B cell (primary cell): ENCODE results near the gene VILL. TPM values are rescaled to one million over a fixed set of nuclear protein-coding genes. Genes with fewer than 3 reads are reported as not detected.

ENCODE experiments used
- ATAC-seq: fragments of 200-7000 bp; cut with Tn5 transposase; one replicate; pipeline ENCODE4 v1.10.0; 2021; ENCODE audit warnings: low read depth, mild to moderate bottlenecking, moderate number of reproducible peaks, moderate library complexity
- CTCF ChIA-PET: fragments of 350-600 bp; sonication (Branson Sonifier 250); formaldehyde crosslinking; loops from one replicate; lab custom pipeline; 2021; ENCODE audit warnings: antibody characterized with exemption, inconsistent platforms; lab: Charles Lee
- POLR2A ChIA-PET: fragments of 350-600 bp; sonication (Branson Sonifier 250); formaldehyde crosslinking; loops from one replicate; lab custom pipeline; 2021; ENCODE audit warnings: antibody characterized with exemption; lab: Charles Lee
- DNase-seq: peaks from one replicate; pipeline ENCODE4 v3.0.0; 2013
- H2AFZ ChIP-seq: 2 replicates; pipeline ENCODE4 v1.6.1; 2012; ENCODE audit warnings: mild to moderate bottlenecking, low read depth, low read length; ENCODE audit not compliant: insufficient read depth, poor library complexity, severe bottlenecking
- H3K27ac ChIP-seq, 2 donors: 1 replicate in 1 of 2; 2 replicates in 1 of 2; pipeline ENCODE4 v1.5.1; 2012 to 2013; ENCODE audit warnings: low read length in 2 of 2, mild to moderate bottlenecking in 2 of 2, moderate library complexity in 1 of 2
- H3K27me3 ChIP-seq, 4 experiments: fragments of 200-600 bp in 1 of 4; sonication (generic) in 1 of 4; replicated peaks in 1 of 4; 1 replicate in 2 of 4; 2 replicates in 2 of 4; pipeline versions ENCODE4 v1.6.1 to v1.7.0; 2013 to 2016; ENCODE audit warnings: low read length in 3 of 4, mild to moderate bottlenecking in 2 of 4, mixed read lengths in 1 of 4, moderate library complexity in 1 of 4; ENCODE audit not compliant: insufficient read depth in 4 of 4, control insufficient read depth in 3 of 4; ENCODE audit errors: control extremely low read depth in 1 of 4
- H3K36me3 ChIP-seq, 2 experiments: replicated peaks in 1 of 2; 1 replicate in 1 of 2; 2 replicates in 1 of 2; pipeline versions ENCODE4 v1.6.1 to v1.7.1; 2013; ENCODE audit warnings: low read length in 1 of 2; ENCODE audit not compliant: insufficient read depth in 2 of 2, control insufficient read depth in 1 of 2; ENCODE audit errors: control extremely low read depth in 1 of 2, extremely low read depth in 1 of 2
- H3K4me1 ChIP-seq, 2 donors: fragments of 200-600 bp in 1 of 2; sonication (generic) in 1 of 2; 1 replicate in 1 of 2; 2 replicates in 1 of 2; pipeline versions ENCODE4 v1.5.1 to v1.6.1; 2013 to 2017; ENCODE audit warnings: low read length in 2 of 2; ENCODE audit not compliant: control insufficient read depth in 2 of 2, insufficient read depth in 2 of 2
- H3K4me2 ChIP-seq: replicated peaks from 2 replicates; pipeline ENCODE3; 2012; ENCODE audit warnings: mild to moderate bottlenecking, low read depth, low read length; ENCODE audit not compliant: poor library complexity, severe bottlenecking
- H3K4me3 ChIP-seq, 5 experiments: fragments of 200-600 bp in 1 of 5; sonication (generic) in 1 of 5; 1 replicate in 3 of 5; 2 replicates in 2 of 5; pipeline versions ENCODE4 v1.5.1 to v1.7.0; 2011 to 2016; ENCODE audit warnings: low read length in 4 of 5, mild to moderate bottlenecking in 4 of 5, low read depth in 2 of 5, control low read depth in 1 of 5, moderate library complexity in 1 of 5; ENCODE audit not compliant: insufficient read depth in 1 of 5; ENCODE audit errors: control extremely low read depth in 1 of 5, extremely low read depth in 1 of 5
- H3K79me2 ChIP-seq: fragments of 200-600 bp; sonication (generic); one replicate; pipeline ENCODE4 v1.6.0; 2016; ENCODE audit warnings: low read length; ENCODE audit not compliant: control insufficient read depth, insufficient read depth
- H3K9ac ChIP-seq: fragments of 200-600 bp; sonication (generic); 2 replicates; pipeline ENCODE4 v1.6.1; 2017; ENCODE audit warnings: mild to moderate bottlenecking, low read length, moderate library complexity
- H3K9me3 ChIP-seq, 3 donors: one replicate each; pipeline versions ENCODE4 v1.6.1 to v1.7.1; 2013; ENCODE audit warnings: low read length in 2 of 3; ENCODE audit not compliant: control insufficient read depth in 2 of 3, insufficient read depth in 1 of 3; ENCODE audit errors: control extremely low read depth in 1 of 3
- H4K20me1 ChIP-seq: 2 replicates; pipeline ENCODE4 v1.6.0; 2012; ENCODE audit warnings: mild to moderate bottlenecking, low read length; ENCODE audit not compliant: insufficient read depth, control insufficient read depth, poor library complexity, severe bottlenecking
- H3K27ac Mint-ChIP-seq: one replicate; pipeline ENCODE4 v1.8.0; 2021; ENCODE audit warnings: mixed read lengths
- H3K27me3 Mint-ChIP-seq: one replicate; pipeline ENCODE4 v1.8.0; 2021; ENCODE audit warnings: mixed read lengths
- H3K4me1 Mint-ChIP-seq: one replicate; pipeline ENCODE4 v1.8.0; 2021; ENCODE audit warnings: mixed read lengths
- H3K4me3 Mint-ChIP-seq: one replicate; pipeline ENCODE4 v1.8.0; 2021; ENCODE audit warnings: mixed read lengths
- H3K9me3 Mint-ChIP-seq: one replicate; pipeline ENCODE4 v1.8.0; 2022; ENCODE audit warnings: mixed read lengths; ENCODE audit not compliant: insufficient read depth
- EZH2 ChIP-seq: IDR thresholded peaks from 2 replicates; pipeline ENCODE4 v1.6.1; 2012; ENCODE audit warnings: borderline replicate concordance, low read depth, mild to moderate bottlenecking, moderate library complexity, low read length; ENCODE audit not compliant: insufficient read depth, poor library complexity, severe bottlenecking
- WGBS: methylation state at CpG from one replicate; pipeline ENCODE4 v1.1.5; 2013; ENCODE audit warnings: missing lambda C conversion rate; ENCODE audit not compliant: insufficient coverage; 5-methylcytosine and 5-hydroxymethylcytosine counted together
- intact Hi-C: fragments of 100-400 bp; cut with micrococcal nuclease; formaldehyde crosslinking; loops from one replicate; pipeline ENCODE4 v1.10.0; 2022
- polyA plus RNA-seq: library from polyadenylated mRNA; depleted of rRNA; stranded (reverse); fragments of >200 nt; gene quantifications from 2 replicates; pipeline ENCODE4 v1.2.3, GENCODE V29; 2012
- total RNA-seq, 2 donors: library from RNA; stranded (reverse); fragments of 120-200 nt in 1 of 2; gene quantifications; 1 replicate in 1 of 2; 2 replicates in 1 of 2; pipeline versions ENCODE4 v1.2.3 to v1.2.4, GENCODE V29; 2013 to 2022
- TF ChIP-seq, protein P1 (sequence below): fragments of 200-600 bp; IDR thresholded peaks from one replicate; pipeline ENCODE4 v1.8.0; 2022; ENCODE audit warnings: antibody characterized with exemption, mild to moderate bottlenecking

VILL gene
- total and polyA plus RNA-seq, 2 donors (not counting 1 experiment from before 2014, with no cell fraction given) = 35.2 to 46.4 TPM

- H3K79me2 ChIP-seq = no peaks in the 10 kb centered on the region
- Mint-ChIP-seq H3K9me3 (no peaks in the 10 kb centered on the region), H3K27ac (no peak overlapping the region), H3K4me1 (peaks cover 8% of the 10 kb centered on the region), H3K27me3 (peaks cover 6% of the 10 kb centered on the region), H3K4me3 (no peak overlapping the region)
- no peak overlapping the region for H3K4me3 ChIP-seq
- 95% methylated on average over 13 of the region's 15 CpGs for WGBS
- H3K9ac ChIP-seq = no peak overlapping the region
- H3K27me3 ChIP-seq = no peaks in the 10 kb centered on the region
- no peak for DNase-seq
- CTCF ChIA-PET = interaction anchor here (1.6 kb wide), 1 partner anchor 14 kb away, joined by 6 read pairs; no protein-coding TSS in a partner anchor
- peaks cover 5 to 8% of the 10 kb centered on the region in 2 donors for H3K4me1 ChIP-seq
- H4K20me1 ChIP-seq = no peaks in the 10 kb centered on the region
- H3K4me2 ChIP-seq = no peak overlapping the region
- ATAC-seq = no peak
- POLR2A ChIA-PET = no interaction called here
- H3K27ac ChIP-seq = no peak overlapping the region
- intact Hi-C loops = no loop called here
- no peaks in the 10 kb centered on the region for H3K9me3 ChIP-seq
- no peaks in the 10 kb centered on the region for H3K36me3 ChIP-seq
- H2AFZ ChIP-seq = no peak overlapping the region
- TF ChIP-seq, protein P1, sequence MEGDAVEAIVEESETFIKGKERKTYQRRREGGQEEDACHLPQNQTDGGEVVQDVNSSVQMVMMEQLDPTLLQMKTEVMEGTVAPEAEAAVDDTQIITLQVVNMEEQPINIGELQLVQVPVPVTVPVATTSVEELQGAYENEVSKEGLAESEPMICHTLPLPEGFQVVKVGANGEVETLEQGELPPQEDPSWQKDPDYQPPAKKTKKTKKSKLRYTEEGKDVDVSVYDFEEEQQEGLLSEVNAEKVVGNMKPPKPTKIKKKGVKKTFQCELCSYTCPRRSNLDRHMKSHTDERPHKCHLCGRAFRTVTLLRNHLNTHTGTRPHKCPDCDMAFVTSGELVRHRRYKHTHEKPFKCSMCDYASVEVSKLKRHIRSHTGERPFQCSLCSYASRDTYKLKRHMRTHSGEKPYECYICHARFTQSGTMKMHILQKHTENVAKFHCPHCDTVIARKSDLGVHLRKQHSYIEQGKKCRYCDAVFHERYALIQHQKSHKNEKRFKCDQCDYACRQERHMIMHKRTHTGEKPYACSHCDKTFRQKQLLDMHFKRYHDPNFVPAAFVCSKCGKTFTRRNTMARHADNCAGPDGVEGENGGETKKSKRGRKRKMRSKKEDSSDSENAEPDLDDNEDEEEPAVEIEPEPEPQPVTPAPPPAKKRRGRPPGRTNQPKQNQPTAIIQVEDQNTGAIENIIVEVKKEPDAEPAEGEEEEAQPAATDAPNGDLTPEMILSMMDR = no peak
- no peak for TF ChIP-seq EZH2
These were observed 1.6 kb upstream of the VILL start for GRCh38 chr3:37988931-37989525.

DNA sequence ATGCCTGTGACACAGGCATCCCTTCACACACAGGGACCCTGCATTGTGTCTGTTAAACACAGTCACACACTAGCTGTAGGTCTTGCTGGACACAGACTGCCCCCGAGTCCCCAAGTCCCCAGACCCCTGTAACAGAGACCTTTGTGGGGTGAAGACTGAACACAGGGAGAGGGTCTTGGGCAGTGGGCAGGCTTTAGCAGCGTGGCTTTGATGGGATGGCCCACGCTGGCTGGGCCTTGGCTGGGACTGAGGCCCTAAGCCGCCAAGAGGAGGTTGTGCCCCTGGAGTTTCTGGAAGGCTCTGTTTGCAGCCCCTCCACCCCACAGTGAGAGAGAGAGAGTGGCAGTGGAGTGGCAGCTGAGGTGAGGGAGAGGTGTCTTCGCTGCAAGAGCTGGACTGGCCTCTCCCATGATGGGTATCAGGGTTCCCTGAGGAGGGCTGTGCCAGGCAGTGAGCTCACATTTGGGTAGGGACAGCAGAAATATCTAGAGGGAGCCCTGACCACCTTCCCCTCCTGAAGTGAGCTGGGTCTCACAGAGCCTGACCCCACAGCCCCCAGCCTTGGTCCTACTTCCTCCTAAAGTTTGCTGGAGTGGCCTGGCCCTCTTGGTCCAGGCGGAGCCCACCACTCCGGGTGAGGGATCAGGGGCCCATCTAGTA lies 635 bp upstream of the VILL start:
- H3K27ac ChIP-seq = no peak overlapping the region
- DNase-seq = no peak
- no peaks in the 10 kb centered on the region for H4K20me1 ChIP-seq
- ChIA-PET CTCF (no interaction called here), POLR2A (no interaction called here)
- no peaks in the 10 kb centered on the region for H3K9me3 Mint-ChIP-seq
- peaks cover 10 to 16% of the 10 kb centered on the region in 2 donors for H3K4me1 ChIP-seq
- no peak overlapping the region for H2AFZ ChIP-seq
- ATAC-seq = no peak
- H3K4me3 ChIP-seq = no peak overlapping the region
- no peak overlapping the region for H3K27ac Mint-ChIP-seq
- H3K27me3 Mint-ChIP-seq = peaks cover 1% of the 10 kb centered on the region
- no peaks in the 10 kb centered on the region for H3K79me2 ChIP-seq
- no peaks in the 10 kb centered on the region for H3K9me3 ChIP-seq
- no peak overlapping the region for H3K4me2 ChIP-seq
- TF ChIP-seq EZH2 = no peak
- TF ChIP-seq, protein P1 = no peak
- 97% methylated on average over 4 of the region's 7 CpGs for WGBS
- intact Hi-C loops = no loop called here
- no peak overlapping the region for H3K9ac ChIP-seq
- no peaks in the 10 kb centered on the region for H3K36me3 ChIP-seq
- peaks cover 17% of the 10 kb centered on the region for H3K4me1 Mint-ChIP-seq
- no peaks in the 10 kb centered on the region for H3K27me3 ChIP-seq
- no peak overlapping the region for H3K4me3 Mint-ChIP-seq
